Measurements from ENCODE around the gene GAP43.

The GAP43 gene

DNA sequence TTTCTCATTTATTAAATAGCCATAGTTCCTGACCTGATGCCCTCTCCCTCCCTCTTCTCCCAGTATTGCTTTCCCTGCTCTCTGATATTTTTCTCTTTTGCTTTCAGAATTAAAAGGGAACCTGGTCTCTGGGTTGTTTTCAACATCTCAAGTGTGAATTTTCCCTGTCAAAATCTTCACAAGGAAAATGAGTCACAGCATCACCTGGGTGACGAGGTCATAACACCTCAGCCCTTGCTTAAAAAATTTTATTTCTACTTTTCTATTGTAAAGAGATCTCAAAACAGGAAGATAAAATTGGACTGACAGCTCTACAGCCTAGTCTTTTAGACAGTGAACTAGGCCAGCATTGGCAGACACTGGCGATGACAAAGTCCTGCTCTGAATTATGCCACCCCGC, 40.1 kb downstream of the GAP43 start:
- no peak for DNase-seq

DNA sequence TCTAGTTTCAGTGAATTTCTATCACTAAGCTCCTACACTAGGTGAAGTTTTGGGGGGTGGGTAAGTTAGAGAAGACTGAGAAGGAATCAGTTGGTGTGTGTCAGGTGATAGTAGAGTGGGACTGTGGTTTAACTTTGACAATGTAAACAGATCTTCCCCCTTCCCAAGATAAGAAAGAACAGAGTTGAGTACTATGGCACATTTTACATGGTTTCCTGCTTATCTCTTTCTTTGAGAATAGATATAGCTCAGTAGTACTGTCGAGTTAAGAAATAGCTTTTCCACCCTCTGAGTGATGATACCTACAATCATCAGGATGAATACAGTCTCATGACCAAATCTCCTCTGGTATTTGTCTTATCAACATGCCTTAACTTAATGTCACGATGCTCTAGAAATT, 42.8 kb downstream of the GAP43 start:
- no peak for DNase-seq

DNA sequence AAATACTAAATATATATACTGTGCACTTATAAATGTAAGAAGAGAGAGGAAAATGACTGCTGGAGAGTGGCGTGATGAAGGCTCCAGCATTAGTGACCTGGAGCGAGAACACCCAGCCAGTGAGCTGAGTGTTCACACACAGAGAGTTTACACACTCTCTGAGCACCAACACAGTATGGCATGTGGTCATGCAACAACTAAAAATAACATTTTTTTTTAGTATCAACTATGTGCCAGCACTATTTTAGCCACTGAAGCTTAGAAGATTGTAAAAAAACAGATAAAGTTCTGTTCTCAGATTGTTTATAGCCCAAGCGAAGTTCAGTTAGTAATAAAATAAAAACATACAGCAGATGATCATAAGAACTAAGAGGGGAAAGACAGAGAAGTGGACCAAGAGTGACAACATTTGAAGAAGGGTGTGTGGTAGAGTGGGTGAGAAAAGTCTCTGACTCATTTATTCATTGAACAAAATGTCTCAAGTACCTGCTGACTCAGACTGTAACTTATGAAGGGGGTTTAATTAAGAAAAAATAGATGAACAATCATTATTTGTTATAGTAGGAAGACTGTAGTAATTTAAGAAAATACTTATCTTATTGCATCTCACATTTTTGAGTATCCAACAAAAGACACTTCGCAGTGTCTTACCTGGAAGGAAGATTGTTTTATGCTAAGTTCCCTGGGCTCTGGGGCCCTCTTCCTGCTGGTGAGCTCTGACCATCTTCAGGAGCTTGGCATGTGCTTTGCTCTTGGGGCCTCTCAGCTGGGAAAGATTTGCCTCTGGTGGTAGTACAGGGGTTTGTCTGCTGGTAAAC, 43.8 kb downstream of the GAP43 start:
- DNase-seq, result no peak

DNA sequence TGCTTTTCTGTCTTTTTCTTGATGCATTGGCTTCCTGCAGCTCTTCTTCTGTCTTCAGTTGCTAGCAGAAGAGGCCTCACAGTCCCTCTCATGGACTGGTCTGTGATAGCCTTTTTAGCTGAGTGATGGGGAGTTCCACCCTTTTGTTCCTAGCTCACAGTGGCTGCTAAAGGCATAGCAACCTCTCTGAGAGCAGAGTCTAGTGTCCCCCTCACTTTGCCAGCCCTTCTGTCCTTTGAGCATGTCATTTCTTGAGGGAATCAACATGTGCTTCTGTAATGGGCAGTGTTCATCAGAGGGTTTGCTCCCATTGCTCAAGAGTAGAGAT, 44.4 kb downstream of the GAP43 start:
- DNase-seq, result no peak

DNA sequence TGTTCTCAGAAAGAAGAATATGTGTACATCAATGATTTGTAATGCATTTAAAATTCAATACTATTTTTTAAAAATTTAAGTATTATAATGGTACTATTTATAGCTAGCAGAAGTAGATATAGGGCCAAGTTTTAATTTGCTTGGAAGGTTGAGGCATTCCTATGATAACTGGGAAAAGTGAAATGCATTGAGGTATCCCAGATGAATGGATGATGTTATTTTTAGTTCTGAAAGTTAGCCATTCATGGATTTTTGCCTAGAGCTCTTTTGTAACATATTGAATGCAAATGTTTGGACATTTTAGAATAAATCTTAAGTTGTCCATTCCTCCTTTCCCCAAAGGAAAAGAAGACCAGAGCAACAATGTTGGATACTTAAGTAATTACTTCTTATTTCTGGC, 47.6 kb downstream of the GAP43 start:
- no peak for DNase-seq

DNA sequence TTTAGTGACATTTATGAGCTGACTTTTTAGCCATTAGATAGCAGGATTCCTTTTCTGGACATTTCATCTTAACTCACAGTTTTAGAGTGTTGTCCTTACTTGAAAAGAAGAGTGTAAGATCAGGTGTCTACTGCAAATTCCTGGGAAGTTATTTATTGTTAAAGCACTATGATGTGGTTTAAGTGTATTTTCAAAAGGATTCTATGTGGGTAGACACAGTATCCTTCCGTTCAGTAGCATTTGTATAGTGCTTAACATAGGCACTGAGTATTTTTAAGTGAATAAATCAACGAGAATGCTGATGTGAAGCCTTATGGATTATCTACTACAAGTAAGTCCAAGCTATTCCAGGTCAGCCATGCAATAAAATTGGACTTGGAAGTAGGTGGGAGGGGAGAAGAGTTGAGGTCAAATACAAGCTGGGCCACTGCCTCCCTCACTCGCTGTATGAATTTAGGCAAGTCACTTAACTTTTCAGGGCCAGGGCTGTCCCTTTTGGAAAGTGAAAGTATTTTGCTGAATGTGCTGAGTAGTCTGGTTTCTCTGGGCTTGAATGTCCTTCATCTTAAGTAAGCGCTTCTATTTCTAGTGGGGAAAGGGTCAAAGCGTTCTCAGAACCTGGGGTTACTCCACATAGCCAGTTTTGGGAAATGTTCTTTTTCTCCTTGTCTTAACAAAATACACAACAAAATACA, 48.6 kb downstream of the GAP43 start:
- DNase-seq, result no peak

DNA sequence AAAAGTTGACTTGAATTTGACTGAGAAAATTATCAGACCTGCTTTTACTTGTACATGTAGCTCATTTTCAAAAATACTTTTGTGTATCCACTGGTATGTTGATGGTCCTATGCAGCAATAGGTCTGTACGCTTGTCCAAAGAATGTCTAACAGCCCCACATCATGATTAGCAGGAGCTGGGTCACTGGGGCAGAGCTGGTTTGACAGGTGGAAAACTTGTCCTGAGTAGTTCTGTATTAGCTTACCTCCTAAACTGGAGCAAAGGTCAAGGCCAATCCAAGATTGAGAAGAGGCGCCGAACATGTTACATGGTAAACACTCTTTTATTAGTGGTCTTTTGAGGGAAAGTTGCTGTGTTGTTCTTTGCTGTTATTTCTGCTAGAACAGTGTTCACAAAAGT, 50.6 kb downstream of the GAP43 start:
- DNase-seq, result no peak

DNA sequence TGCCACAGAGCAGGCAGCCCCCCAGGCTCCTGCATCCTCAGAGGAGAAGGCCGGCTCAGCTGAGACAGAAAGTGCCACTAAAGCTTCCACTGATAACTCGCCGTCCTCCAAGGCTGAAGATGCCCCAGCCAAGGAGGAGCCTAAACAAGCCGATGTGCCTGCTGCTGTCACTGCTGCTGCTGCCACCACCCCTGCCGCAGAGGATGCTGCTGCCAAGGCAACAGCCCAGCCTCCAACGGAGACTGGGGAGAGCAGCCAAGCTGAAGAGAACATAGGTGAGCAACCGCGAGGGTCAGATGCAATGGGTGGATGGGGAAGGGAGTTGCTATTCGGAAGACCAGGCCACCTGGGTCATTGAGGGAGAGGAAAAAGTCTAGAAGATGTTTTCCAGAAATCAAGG, 53.0 kb downstream of the GAP43 start:
- no peak for DNase-seq

DNA sequence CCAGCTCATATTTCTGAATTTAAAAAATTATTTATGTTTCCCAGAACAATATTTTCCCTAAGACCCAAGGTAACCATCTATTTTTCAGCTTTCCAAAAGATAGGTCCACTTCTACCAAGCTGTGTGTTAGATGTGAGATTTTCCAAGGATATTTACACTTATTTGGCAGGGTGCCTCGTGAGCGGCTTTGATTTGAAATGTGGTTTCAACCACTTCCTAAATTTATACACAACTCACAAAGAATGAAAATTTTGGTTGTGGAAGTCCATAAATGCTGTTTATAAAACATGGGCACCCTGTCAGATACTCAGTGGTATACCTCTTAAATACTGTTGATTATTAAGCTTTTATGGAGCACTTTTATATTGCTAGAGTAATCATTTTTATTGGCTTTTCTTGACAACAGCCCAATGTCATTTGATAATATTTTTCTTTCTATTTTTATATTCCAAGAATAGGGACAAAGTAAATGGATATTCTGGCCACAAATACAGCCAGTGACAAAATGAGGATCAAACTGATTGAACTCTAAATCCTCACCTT, 57.6 kb downstream of the GAP43 start:
- no peak for DNase-seq

DNA sequence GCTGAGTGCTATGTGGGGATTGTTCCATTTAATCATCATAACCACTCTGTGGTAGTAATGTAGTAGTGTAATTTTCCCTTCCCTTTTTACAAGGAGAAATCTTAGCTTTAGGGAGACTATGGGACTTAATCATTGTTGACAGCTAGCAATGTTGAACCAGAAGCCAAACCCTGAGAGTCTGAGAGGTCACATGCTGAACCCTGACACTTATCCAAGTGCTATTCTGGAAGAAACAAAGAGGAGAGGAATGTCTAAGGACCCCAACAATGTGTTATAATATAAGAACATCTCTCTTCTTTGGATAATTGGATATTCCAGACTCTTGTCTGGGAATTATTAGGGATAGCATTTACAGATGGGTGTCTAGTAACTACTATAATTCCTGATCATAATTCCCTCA, 58.4 kb downstream of the GAP43 start:
- DNase-seq, result no peak

DNA sequence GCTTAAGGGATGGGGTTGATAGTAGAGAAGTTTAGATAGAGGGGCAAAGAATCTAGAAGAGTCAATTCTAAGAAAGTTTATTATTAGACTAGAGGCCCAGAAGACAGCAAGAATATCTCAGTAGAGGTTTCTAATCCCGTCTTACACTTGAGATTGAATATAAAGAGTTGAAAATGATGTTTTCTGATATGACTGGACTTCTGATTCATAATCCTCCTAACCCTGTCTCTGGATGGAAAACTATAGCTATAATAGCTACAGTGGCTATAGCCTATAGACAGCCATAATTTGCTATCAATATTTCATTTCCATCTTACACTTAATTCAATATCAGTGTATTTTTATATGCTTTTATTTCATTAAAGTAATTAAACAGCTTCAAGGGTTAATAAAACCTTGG, 60.0 kb downstream of the GAP43 start:
- DNase-seq, result no peak

DNA sequence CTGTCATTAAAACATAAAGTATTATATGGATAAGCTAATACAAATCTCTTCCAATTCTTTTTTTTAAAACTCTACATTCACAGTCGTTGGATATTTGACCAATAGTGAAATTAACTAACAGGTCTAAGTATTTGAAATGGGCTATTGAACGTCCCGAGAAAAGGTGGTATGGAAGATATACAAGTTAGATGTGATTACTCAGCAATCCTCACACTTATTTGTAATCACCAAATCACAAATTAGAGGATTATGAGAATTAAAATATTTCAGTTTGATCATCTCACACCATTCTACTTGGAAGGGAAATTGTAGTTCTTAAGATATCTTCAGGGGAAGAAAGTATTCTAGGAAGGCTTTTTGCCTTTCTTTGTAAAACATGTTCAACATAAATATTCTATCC, 60.5 kb downstream of the GAP43 start:
- DNase-seq, result no peak

DNA sequence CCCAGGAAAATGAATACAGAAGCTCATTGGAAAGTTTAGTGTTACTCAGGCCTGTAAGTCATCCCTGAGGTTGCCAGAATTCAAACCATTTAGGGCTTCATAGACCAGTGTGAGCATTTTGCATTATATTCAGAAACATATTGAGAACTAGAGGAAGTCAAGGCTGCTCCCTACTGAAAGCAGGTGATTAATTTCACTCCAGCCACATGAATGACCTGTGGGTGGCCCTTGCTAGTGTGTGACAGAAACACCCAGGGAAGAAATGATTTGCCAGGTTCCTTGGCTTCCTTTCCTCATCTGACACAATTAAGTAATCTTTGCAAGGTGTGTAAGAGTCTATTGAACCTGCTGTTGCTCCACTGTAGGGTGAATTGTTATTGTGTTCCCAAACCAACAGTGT, 61.8 kb downstream of the GAP43 start:
- no peak for DNase-seq

DNA sequence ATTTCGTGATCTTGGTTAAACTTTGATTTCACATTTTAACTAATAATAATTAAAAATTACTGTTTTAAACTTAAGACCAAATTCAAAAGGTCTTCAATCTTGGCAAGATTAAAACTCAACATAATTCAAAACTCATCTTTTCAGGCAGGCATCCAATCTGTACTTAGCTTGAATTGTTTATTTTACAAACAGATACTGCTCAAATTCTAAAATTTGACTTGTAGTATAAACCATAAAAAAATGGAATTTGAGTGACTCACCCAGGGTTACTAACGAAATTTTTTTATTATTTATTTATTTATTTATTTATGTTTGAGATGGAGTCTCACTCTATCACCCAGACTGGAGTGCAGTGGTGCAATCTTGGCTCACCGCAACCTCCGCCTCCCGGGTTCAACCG, 64.4 kb downstream of the GAP43 start:
- DNase-seq, result no peak

DNA sequence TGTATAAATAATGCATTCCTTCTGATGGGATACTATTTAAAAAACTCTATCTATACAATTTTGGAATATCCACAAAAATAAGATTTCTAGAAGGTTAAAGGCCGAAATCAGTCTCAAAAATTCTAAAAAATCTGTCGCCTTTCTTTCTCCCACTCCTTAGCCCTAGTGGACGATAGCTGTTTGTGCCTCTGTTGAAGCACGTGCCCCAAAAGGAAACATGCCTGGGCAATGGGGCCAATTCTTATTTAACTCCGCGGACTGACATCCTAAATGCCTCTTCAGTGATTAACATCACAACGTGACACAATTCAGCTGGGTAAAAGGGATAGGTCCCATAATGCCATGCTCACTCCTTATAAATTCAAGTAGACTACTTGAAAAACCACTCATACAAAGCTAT, 65.1 kb downstream of the GAP43 start:
- DNase-seq, result no peak

DNA sequence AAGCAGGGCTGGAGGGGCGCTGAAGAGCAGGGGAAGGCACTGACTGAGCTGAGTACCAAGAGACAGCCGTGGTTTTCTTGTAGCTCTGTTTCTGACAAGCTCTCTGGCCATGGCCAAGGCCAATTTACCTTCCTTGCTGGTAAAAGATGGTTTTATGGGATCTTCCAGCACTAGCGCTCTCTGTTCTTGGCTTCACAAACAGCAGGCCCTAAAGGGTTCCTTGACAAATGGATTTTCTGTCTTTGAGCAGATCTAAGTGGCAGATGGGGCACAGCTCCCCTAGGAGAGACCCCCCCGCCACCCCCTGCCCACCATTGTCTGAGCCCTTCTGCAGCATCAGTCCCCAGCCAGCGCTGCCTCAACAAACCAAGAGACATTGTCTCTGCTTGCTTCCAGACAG, 66.6 kb downstream of the GAP43 start:
- DNase-seq, result no peak

DNA sequence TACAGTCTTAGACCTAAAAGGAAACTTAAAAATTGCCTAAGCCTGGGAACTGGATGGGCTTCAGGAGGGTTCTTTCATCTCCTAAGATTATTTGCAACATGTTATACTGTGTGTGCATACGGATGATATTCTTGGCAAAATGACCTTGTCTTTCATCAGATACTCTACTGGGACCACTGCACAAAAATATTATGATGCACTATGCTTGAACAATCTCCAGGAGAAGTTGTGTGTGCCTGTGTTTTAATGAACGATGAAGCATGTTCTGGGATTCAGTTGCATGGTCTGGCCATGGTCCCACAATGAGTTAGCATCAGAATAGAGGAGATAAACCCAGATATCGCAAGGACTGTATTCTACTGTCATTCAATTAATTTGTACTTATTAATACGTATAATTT, 68.7 kb downstream of the GAP43 start:
- DNase-seq, result no peak

DNA sequence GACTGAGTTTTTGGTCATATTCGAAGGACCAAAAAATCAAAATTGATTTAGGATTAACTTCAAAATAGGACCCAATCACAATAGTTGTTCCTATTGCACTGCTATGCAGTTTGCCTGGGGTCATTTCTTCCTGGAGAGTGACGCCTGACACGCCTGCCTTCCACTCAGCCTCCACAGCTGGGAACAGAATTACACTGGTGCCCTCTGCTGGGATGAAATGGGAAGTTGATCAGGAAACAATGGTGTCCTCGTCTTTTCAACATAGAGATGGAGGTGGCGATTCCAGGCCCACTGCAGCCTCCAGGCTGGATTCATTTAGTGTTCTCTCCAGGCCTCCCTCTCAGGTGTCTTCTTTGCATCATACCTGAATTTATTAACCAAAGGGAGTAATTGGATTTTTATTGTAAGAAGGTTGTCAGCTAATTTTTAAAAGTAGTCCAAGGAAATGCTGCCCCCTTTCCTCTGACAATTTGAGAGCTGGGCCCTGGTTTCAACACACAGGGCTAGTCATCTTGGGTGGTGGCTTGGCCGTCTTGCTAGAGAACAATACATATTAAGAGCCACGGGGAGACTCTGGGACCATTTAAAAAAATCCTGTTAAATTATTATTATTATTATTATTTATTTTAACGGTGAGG, 69.7 kb downstream of the GAP43 start:
- DNase-seq, result peak; percentile 62

DNA sequence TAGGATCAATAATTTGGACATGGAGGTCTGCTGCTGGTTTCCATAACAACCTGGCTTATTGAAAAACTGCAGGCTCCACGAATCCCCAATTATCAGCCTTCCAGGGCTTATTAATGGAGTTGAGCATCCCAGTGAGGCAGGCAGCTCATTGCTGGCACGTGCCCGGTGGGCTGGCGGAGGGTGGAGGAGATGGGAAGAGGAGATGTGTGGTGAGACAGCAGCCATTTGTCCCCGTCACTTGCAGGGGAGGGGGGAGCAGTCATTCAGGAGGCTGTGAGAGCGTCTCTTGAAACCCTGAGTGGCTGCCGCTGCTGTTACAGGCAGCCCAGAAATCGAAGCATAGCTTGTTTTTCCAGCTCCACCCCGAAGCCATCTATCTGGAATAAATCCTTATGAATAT, 70.6 kb downstream of the GAP43 start:
- DNase-seq, result no peak

DNA sequence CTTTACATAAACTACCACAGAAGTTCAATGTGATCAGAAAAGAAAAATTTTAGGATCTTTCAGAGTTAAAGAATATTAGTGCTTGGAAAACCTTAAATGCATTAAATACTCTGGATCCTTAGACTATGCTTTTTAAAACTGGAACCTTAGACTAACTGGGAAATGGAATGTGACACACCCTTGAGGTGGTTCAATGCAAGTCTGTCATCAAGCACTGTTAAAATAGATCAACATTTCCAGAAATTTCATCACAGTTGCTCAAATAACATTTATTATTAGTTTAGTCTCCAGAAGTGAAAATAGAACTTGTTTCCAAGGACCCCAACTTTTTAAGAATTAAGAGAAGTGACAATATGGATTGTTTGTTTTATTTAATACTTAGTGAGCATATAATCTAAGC, 71.8 kb downstream of the GAP43 start:
- no peak for DNase-seq

DNA sequence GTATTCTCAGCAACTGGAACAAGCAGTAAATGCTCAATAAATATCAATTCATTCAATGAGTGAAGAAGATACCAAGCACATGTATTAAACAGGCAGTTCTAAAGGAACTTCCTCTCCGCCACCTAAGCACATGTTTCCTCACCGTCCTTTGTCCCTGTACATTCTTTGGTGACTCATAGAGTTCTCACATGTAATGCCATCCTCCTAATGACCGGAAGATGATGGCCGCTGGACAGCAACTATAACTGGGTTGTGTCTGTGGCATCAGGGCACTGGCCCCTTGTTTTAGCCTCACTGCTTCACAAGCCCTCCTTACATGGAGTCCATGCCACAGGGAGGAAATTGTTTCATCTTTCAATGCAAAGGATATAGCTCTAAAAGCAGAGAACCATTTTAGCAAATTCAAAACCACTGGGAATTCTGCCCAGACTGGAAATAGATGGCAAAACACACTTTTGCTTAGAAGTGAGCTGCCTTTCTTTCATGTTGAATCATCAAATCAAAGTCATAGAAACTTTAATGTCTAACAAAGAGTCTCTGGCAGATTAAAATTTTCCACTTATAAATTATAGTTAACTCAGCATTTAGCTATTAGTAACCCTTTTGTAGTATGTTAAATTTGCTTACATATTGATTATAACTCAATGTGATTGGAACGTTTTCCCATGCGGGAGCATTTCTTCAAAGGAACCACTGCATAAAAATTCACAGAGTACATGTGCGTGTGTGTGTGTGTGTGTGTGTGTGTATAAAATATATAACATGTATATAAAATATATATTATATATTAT, 74.1 kb downstream of the GAP43 start:
- no peak for DNase-seq

DNA sequence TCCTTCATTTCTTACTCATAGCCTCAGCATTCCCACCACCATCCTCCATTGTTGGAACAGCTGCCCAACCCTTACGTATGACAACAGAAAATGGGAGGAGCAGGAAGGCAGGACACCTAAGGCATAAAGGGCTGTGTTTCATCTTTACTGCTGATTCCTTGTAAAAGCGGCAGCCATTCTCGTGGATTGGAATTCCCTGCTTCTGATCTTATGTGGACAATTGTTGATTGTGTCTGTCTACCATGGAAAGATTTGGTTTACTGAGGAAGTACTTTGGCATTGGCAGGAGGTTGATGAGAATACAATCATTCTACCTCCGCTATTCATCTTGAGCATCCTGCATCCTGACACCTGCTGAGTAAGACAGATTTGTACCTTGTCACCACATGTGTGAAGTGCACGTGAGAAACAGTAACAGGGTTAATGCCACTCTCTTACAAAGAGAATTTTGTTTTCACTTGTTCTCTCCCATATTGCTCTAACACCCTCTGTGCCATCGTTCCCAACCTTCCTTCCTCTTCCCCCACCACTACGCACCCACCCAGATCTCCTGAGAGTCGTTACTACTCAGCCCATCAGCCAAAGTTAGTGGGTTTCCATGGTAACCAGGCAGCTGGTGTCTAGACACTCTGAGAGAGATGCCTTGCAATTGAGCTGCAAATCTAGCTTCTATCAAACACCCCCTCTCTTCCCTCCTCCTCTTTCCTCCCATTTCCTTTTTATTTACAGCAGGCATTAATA, 75.7 kb downstream of the GAP43 start:
- DNase-seq, result no peak

DNA sequence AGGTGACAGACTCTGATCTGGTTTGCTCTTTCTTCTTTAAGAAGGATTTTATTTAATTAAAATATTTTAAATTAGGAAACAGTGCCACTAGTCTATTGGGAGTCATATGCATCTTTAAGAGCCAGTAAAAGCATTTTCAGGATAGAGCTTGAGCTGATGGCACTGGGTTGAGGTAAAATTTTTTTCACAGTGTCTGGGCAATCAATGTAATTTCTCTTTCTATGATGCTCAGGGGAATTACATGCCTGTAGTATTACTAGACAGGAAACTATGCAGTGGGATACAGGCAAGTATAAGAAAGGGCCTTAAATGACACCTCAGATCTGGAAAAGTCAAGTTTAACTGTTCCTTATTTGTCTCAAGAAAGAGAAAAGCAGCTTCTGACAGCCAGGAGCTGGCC, 76.4 kb downstream of the GAP43 start:
- no peak for DNase-seq
